Activated CD8-positive, alpha-beta memory T cell treated with anti-CD3 and anti-CD28 coated beads for 36 hours (primary cell): ENCODE measurements around the gene CHKA. TPM values are rescaled to one million over a fixed set of nuclear protein-coding genes. Genes with fewer than 3 reads are reported as not detected.
"Not testable (repeated sequence)": the region's sequence is repeated elsewhere in the genome, so short reads cannot be mapped to it uniquely, and the experiment has no call there.

Experiments
- CTCF ChIA-PET: fragments of 350-600 bp; sonication (Branson Sonifier 250); formaldehyde crosslinking; loops from one replicate; lab custom pipeline; 2021; ENCODE audit warnings: antibody characterized with exemption; lab: Charles Lee
- POLR2A ChIA-PET: fragments of 350-600 bp; sonication (Branson Sonifier 250); formaldehyde crosslinking; loops from one replicate; lab custom pipeline; 2021; ENCODE audit warnings: antibody characterized with exemption; lab: Charles Lee
- total RNA-seq, 2 experiments: library from RNA; stranded (reverse); gene quantifications; one replicate each; pipeline ENCODE4 v1.2.3, GENCODE V29; 2021

The CHKA gene
- total RNA-seq, 2 experiments from 2014 or later, result 12.2 to 12.3 TPM

DNA sequence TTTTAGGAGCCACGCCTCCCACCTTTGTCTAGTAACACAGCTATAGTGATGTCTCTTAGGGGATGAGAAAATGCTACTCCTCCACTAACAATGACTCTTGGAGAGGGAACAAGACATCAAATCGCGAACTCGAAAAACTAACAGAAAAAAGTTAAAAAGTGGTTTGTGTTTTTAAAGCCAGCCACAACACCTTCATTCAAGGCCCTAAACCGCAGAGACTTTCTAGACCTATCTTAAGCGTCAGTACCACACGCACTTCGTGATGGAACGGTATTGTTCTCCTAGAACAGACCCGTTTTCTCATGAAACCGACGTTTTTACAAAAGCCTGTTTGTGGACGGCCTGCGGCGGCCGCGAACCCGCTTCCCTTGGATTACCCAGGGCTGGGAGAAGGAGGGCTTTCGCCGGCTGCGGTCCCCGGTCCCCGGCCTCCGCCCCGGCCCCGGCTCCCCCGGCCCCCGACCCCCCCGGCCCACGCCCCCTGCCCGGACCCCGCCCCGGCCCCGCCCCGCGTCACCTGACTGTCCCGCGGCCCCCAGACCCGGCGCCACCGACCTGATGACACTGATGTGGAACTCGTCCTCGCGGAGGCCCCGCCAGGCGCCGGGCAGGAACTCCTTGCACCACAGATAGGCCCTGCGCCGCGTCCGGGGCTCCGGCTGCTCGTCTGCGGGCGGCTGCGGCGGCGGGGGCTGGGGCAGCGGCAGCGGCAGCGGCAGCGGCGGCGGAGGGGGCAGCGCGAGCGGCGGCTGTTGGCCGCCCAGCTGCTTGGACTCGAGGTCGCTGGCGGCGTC, 718 bp downstream of the CHKA start:
- ChIA-PET CTCF (no interaction called here), POLR2A (interaction anchor here (0.5 to 0.6 kb wide), 2 partner anchors 38 to 216 kb away, joined by 3 read pairs; no protein-coding TSS in a partner anchor)

GRCh38 chr11:68118706-68119448, 2.3 kb downstream of the CHKA start:
- POLR2A ChIA-PET, result interaction anchor here (1.3 kb wide), 1 partner anchor 121 kb away, joined by 3 read pairs; no protein-coding TSS in a partner anchor
- CTCF ChIA-PET, result interaction anchor here (1.0 kb wide), 1 partner anchor 11 kb away, joined by 3 read pairs; no protein-coding TSS in a partner anchor

GRCh38 chr11:68117853-68118470, 3.2 kb downstream of the CHKA start:
- CTCF ChIA-PET, result interaction anchor here (1.0 kb wide), 1 partner anchor 10 kb away, joined by 3 read pairs; no protein-coding TSS in a partner anchor
- POLR2A ChIA-PET, result interaction anchor here (1.3 kb wide), 1 partner anchor 120 kb away, joined by 3 read pairs; no protein-coding TSS in a partner anchor

DNA sequence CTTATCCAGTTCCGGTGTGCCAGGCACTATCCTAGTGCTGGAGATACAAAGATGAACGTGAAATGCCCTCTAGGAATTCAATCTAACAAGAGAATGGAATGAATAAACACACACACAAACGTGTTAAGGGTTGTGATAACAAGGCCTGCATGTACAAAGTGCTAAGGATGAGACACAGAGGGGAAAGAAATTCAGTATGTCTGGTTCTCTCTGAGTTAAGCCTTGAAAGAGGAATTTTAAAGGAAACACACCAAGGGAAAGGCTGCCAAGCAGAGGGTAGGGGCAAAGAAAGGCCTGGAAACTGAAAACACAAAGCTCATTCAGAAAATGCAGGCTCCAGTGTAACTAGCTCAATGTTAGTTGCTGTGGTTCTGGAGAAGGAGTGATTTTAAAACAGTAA, 4.2 kb downstream of the CHKA start:
- ChIA-PET CTCF (no interaction called here), POLR2A (no interaction called here)

GRCh38 chr11:68116126-68116525, 5.1 kb downstream of the CHKA start:
- ChIA-PET POLR2A (no interaction called here), CTCF (no interaction called here)

GRCh38 chr11:68115285-68115684, 5.9 kb downstream of the CHKA start:
- ChIA-PET CTCF (interaction anchor here (0.6 kb wide), 1 partner anchor 21 kb away, joined by 3 read pairs; no protein-coding TSS in a partner anchor), POLR2A (no interaction called here)

DNA sequence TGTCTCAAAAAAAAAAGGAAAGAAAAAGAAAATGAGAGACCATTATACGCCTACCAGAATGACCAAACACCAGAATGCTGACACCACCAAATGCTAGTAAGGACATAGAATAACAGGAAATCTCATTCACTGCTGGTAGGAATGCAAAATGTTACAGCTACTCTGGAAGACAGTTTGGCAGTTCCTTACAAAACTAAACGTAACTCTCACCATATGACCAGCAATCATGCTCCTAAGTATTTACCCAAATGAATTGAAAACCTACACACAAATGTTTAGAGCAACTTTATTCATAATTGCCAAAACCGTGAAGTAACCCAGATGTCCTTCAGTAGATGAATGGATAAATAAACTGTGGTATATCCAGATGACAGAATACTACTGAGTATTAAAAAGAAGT, 7.2 kb downstream of the CHKA start:
- CTCF ChIA-PET, result no interaction called here
- POLR2A ChIA-PET, result no interaction called here

DNA sequence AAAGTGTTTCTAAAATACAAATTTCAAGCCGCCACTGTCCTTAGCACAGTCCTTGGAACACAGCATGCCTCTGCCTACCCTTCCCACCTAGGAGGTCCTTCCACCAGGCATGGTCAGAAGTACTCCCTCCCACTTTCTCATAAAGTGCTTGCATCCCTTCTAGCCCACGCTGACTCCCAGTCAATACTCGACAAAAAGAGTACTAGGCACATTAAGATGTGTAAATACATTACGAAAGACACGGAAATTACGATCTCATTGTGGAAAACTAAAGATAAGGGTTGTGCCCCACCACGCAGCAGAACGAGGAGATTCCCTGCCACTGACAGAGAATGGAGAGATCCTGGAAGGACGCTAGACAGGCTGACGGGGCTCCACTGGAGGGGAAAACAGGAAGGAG, 13.5 kb downstream of the CHKA start:
- ChIA-PET POLR2A (no interaction called here), CTCF (interaction anchor here (1.1 kb wide), 1 partner anchor 11 kb away, joined by 3 read pairs; no protein-coding TSS in a partner anchor)

GRCh38 chr11:68106165-68106940, 14.8 kb downstream of the CHKA start:
- CTCF ChIA-PET, result no interaction called here
- POLR2A ChIA-PET, result no interaction called here

GRCh38 chr11:68099474-68100405, 21.4 kb downstream of the CHKA start:
- CTCF ChIA-PET, result no interaction called here

DNA sequence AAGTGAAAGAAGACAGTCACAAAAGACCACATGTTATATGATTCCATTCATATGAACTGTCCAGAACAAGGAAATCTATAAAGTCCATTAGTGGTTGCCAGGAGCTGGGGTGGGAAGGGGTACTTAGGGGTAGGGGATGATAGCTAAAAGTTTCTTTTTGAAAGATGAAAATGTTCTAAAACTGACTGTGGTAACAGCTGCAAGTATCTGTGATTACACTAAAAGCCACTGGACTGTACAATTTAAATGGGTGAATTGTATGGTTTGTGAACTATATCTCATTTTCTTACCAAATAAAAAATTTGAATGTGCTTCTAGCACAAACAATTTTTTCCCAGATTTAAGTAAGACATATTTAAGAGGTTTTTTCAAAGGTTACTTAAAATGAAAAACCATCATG, 22.1 kb downstream of the CHKA start:
- ChIA-PET CTCF (no interaction called here), POLR2A (no interaction called here)

More at GRCh38 chr11:68099474-68100405, 21.4 kb downstream of the CHKA start:
- POLR2A ChIA-PET, result no interaction called here

GRCh38 chr11:68096962-68097361, 24.2 kb downstream of the CHKA start:
- ChIA-PET POLR2A (no interaction called here), CTCF (no interaction called here)

DNA sequence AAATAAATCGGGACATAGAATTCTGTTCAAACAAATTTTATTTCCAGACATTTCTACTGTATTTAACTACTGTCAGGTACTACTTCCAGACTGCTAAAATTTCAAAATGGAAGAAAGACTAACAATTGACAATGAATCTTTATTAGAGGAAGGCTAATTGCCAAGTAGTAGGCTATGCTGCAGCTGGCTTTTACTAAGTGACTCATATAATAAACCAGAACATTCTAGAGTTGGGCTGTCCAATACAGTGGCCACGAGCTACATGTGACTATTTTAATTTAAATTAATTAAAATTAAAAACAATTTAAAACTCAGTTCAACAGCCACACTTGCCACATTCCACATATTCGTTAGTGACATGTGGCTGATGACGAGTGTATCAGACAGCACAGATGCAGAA, 27.6 kb downstream of the CHKA start:
- CTCF ChIA-PET, result no interaction called here
- POLR2A ChIA-PET, result no interaction called here

GRCh38 chr11:68092946-68093345, 28.2 kb downstream of the CHKA start:
- CTCF ChIA-PET, result interaction anchor here (1.3 kb wide), 1 partner anchor 17 kb away, joined by 3 read pairs; no protein-coding TSS in a partner anchor
- POLR2A ChIA-PET, result not testable (repeated sequence)

DNA sequence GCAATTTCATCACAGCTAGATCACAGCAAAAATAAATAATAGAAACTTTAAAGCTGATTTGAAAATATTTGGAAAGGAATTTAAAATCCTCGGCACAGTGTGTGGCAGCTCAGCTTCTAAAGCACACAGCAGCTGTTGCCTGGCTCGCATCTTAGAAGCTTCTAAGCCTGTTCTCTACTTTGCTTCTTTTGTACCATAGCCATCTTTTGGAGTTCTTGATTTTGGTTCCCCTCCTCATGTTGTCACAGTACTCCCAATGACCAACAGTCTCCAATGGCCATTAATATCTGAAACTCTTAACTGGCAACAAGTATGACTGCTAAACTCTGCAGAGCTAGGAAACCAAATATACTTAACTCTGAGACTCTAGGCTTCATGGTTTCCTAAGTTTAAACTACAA, 28.8 kb downstream of the CHKA start:
- POLR2A ChIA-PET, result no interaction called here
- CTCF ChIA-PET, result interaction anchor here (0.5 to 1.3 kb wide), 3 partner anchors 17 to 62 kb away, joined by 3 to 5 read pairs (median 4); no protein-coding TSS in a partner anchor

GRCh38 chr11:68090706-68091105, 30.5 kb downstream of the CHKA start:
- CTCF ChIA-PET, result no interaction called here

DNA sequence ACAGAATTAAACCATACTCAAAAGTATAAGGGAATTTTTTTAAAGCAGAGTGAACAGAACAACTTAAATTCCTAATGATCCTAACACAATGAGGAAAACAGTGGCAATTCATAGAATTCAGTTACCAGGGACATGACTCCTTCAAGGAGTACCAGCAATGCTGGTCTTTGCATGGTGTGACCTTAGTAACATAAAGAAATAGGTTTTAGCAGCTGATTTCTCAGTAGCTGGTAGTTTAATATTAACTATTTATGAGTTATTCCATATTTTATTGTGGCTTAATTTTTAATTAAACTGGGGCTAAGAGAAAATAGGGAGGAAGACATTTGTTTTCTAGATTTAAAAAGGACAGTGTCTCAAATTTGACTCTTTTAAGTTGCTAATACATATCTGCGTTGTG, 30.9 kb downstream of the CHKA start:
- CTCF ChIA-PET, result no interaction called here
- POLR2A ChIA-PET, result no interaction called here

More at GRCh38 chr11:68090706-68091105, 30.5 kb downstream of the CHKA start:
- POLR2A ChIA-PET, result no interaction called here

DNA sequence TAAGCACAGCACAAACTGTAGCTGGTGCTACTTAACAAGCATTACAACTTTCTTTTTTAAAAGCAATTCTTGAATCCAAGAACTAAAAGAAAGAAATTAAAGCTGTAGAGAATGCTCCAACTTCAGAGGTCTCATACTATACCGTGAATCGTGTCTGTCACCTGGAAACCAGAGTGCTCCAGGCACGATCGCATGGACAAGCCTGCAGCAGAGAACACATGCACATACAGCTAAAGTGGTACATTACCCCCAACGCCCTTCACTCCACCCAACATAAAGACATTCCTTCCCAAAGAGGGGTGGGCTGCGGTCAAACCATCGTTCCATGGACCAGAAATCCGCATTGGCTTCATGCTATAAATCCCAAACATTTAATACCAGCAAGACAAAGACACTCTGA, 31.5 kb downstream of the CHKA start:
- CTCF ChIA-PET, result no interaction called here
- POLR2A ChIA-PET, result no interaction called here
